IMR-90 (cell line): ENCODE results near the gene ZNF425. TPM values are rescaled to one million over a fixed set of nuclear protein-coding genes. Genes with fewer than 3 reads are reported as not detected.

Source experiments
- ATAC-seq: fragments of 200-7000 bp; cut with Tn5 transposase; 2 replicates; pipeline ENCODE4 v1.9.1; 2020; ENCODE audit warnings: low read depth, mild to moderate bottlenecking, moderate library complexity
- BruUV-seq: library from RNA; stranded (reverse); fragments of 400-500 nt; replicated peaks from 2 replicates; lab custom pipeline; 2021; lab: Mats Ljungman, UMichigan
- CTCF ChIA-PET: fragments of 300-600 bp; formaldehyde crosslinking; extraction: SDS; loops from one replicate; lab custom pipeline; 2021; ENCODE audit warnings: antibody characterized with exemption; lab: Yijun Ruan, JAX
- POLR2A ChIA-PET: fragments of 300-600 bp; sonication (Branson Sonifier 250); formaldehyde crosslinking; loops from one replicate; lab custom pipeline; 2022; ENCODE audit warnings: antibody characterized with exemption; ENCODE audit not compliant: unreplicated experiment; lab: Charles Lee
- DNase-seq: peaks from one replicate; pipeline ENCODE4 v3.0.0; 2013
- H2AFZ ChIP-seq: replicated peaks from 2 replicates; pipeline ENCODE3; 2013; ENCODE audit warnings: low read length, mild to moderate bottlenecking; ENCODE audit not compliant: poor library complexity
- H2AK5ac ChIP-seq: 2 replicates; pipeline ENCODE4 v1.6.1; 2013; ENCODE audit warnings: low read depth, low read length, inconsistent platforms
- H2AK9ac ChIP-seq: replicated peaks from 2 replicates; pipeline ENCODE3; 2013; ENCODE audit warnings: mild to moderate bottlenecking, low read depth, low read length, moderate library complexity; ENCODE audit not compliant: poor library complexity
- H2BK120ac ChIP-seq: 2 replicates; pipeline ENCODE4 v1.6.1; 2013; ENCODE audit warnings: low read depth, low read length, inconsistent platforms
- H2BK15ac ChIP-seq: 3 replicates; pipeline ENCODE4 v1.6.1; 2013; ENCODE audit warnings: low read depth, low read length, inconsistent platforms
- H2BK20ac ChIP-seq: 2 replicates; pipeline ENCODE4 v1.6.1; 2013; ENCODE audit warnings: low read depth, mild to moderate bottlenecking, inconsistent platforms, low read length, moderate library complexity
- H2BK5ac ChIP-seq: 2 replicates; pipeline ENCODE4 v1.6.1; 2013; ENCODE audit warnings: mild to moderate bottlenecking, low read depth, low read length, inconsistent platforms; ENCODE audit not compliant: poor library complexity, severe bottlenecking
- H3K14ac ChIP-seq: replicated peaks from 2 replicates; pipeline ENCODE4 v1.6.1; 2013; ENCODE audit warnings: low read depth, low read length, inconsistent platforms
- H3K18ac ChIP-seq: 2 replicates; pipeline ENCODE4 v1.6.1; 2013; ENCODE audit warnings: low read depth, low read length, control low read depth
- H3K23ac ChIP-seq: 2 replicates; pipeline ENCODE4 v1.6.1; 2013; ENCODE audit warnings: low read depth, low read length, inconsistent platforms
- H3K27ac ChIP-seq: 2 replicates; pipeline ENCODE4 v1.5.1; 2013; ENCODE audit warnings: mild to moderate bottlenecking, control low read depth, low read length; ENCODE audit not compliant: insufficient read depth
- H3K27me3 ChIP-seq: 2 replicates; pipeline ENCODE4 v1.6.1; 2013; ENCODE audit warnings: low read length; ENCODE audit not compliant: control insufficient read depth, insufficient read depth
- H3K36me3 ChIP-seq: 2 replicates; pipeline ENCODE4 v1.6.1; 2013; ENCODE audit warnings: low read length, mixed read lengths; ENCODE audit not compliant: control insufficient read depth, insufficient read depth
- H3K4ac ChIP-seq: 2 replicates; pipeline ENCODE4 v1.6.1; 2013; ENCODE audit warnings: low read depth, low read length, inconsistent platforms
- H3K4me1 ChIP-seq: 2 replicates; pipeline ENCODE4 v1.6.1; 2013; ENCODE audit warnings: low read length, mixed read lengths; ENCODE audit not compliant: control insufficient read depth, insufficient read depth
- H3K4me2 ChIP-seq: 2 replicates; pipeline ENCODE4 v1.6.1; 2013; ENCODE audit warnings: low read depth, mild to moderate bottlenecking, control low read depth, low read length, moderate library complexity
- H3K4me3 ChIP-seq: 2 replicates; pipeline ENCODE4 v1.5.1; 2013; ENCODE audit warnings: low read depth, mild to moderate bottlenecking, control low read depth, low read length, moderate library complexity; ENCODE audit not compliant: insufficient read depth
- H3K56ac ChIP-seq: 2 replicates; pipeline ENCODE4 v1.6.1; 2013; ENCODE audit warnings: low read length, inconsistent platforms; ENCODE audit not compliant: insufficient read depth; ENCODE audit errors: extremely low read depth
- H3K79me1 ChIP-seq, 2 experiments: 2 replicates each; pipeline ENCODE4 v1.6.1; 2013; ENCODE audit warnings: low read length in 2 of 2, inconsistent platforms in 1 of 2, low read depth in 1 of 2
- H3K9ac ChIP-seq: 2 replicates; pipeline ENCODE4 v1.6.1; 2013; ENCODE audit warnings: low read depth, low read length, control low read depth
- H3K9me1 ChIP-seq: 2 replicates; pipeline ENCODE4 v1.6.1; 2013; ENCODE audit warnings: low read length, inconsistent platforms; ENCODE audit not compliant: insufficient read depth
- H3K9me3 ChIP-seq: 2 replicates; pipeline ENCODE4 v1.6.1; 2013; ENCODE audit warnings: low read length; ENCODE audit not compliant: control insufficient read depth, insufficient read depth
- H4K20me1 ChIP-seq: 2 replicates; pipeline ENCODE4 v1.6.1; 2013; ENCODE audit warnings: low read length, inconsistent platforms; ENCODE audit not compliant: insufficient read depth
- H4K5ac ChIP-seq: 2 replicates; pipeline ENCODE4 v1.6.1; 2013; ENCODE audit warnings: mild to moderate bottlenecking, low read depth, low read length, control low read depth
- H4K8ac ChIP-seq, 2 experiments: 2 replicates each; pipeline ENCODE4 v1.6.1; 2013; ENCODE audit warnings: low read depth in 2 of 2, low read length in 2 of 2, control low read depth in 1 of 2, inconsistent platforms in 1 of 2
- H4K91ac ChIP-seq: 2 replicates; pipeline ENCODE4 v1.6.1; 2013; ENCODE audit warnings: low read depth, low read length, inconsistent platforms; ENCODE audit not compliant: insufficient read depth
- BHLHE40 ChIP-seq: fragments of 150-350 bp; IDR thresholded peaks from 2 replicates; pipeline ENCODE4 v1.6.1; 2016; ENCODE audit warnings: mild to moderate bottlenecking, low read depth, low read length
- CEBPB ChIP-seq: IDR thresholded peaks from 2 replicates; pipeline ENCODE4 v1.6.1; 2012; ENCODE audit warnings: low read depth, low read length, improper control_type of control experiment
- CHD1 ChIP-seq: IDR thresholded peaks from 2 replicates; pipeline ENCODE4 v1.6.1; 2012; ENCODE audit warnings: low read depth, low read length, improper control_type of control experiment
- CTCF ChIP-seq: conservative IDR thresholded peaks from 2 replicates; pipeline ENCODE4 v1.5.1; 2012; ENCODE audit warnings: mild to moderate bottlenecking, low read depth, low read length, improper control_type of control experiment
- ELK1 ChIP-seq: fragments of 150-350 bp; IDR thresholded peaks from 2 replicates; pipeline ENCODE4 v1.6.1; 2016; ENCODE audit warnings: low read depth, mild to moderate bottlenecking, low read length, moderate library complexity, borderline replicate concordance
- FOS ChIP-seq: fragments of 150-350 bp; IDR thresholded peaks from 2 replicates; pipeline ENCODE4 v1.6.1; 2016; ENCODE audit warnings: low read depth, low read length
- MAFK ChIP-seq: IDR thresholded peaks from 2 replicates; pipeline ENCODE4 v1.6.1; 2012; ENCODE audit warnings: low read depth, low read length, improper control_type of control experiment
- MAZ ChIP-seq: IDR thresholded peaks from 2 replicates; pipeline ENCODE4 v1.6.1; 2012; ENCODE audit warnings: low read depth, mild to moderate bottlenecking, low read length, improper control_type of control experiment, moderate library complexity, borderline replicate concordance
- MXI1 ChIP-seq: IDR thresholded peaks from 2 replicates; pipeline ENCODE4 v1.6.1; 2012; ENCODE audit warnings: low read depth, mild to moderate bottlenecking, low read length, moderate library complexity, borderline replicate concordance
- NFE2L2 ChIP-seq: fragments of 150-350 bp; IDR thresholded peaks from 2 replicates; pipeline ENCODE4 v1.6.1; 2016; ENCODE audit warnings: low read depth, mild to moderate bottlenecking, low read length
- POLR2A ChIP-seq: IDR thresholded peaks from 2 replicates; pipeline ENCODE4 v1.6.1; 2012; ENCODE audit warnings: mild to moderate bottlenecking, low read depth, low read length
- RAD21 ChIP-seq: IDR thresholded peaks from 2 replicates; pipeline ENCODE4 v1.6.1; 2012; ENCODE audit warnings: low read length, improper control_type of control experiment
- RCOR1 ChIP-seq: IDR thresholded peaks from 2 replicates; pipeline ENCODE4 v1.6.1; 2012; ENCODE audit warnings: mild to moderate bottlenecking, low read length, improper control_type of control experiment; ENCODE audit not compliant: insufficient replicate concordance
- RFX5 ChIP-seq: IDR thresholded peaks from 2 replicates; pipeline ENCODE4 v1.8.0; 2012; ENCODE audit warnings: low read depth, mild to moderate bottlenecking, low read length, moderate library complexity
- SMC3 ChIP-seq: fragments of 150-350 bp; IDR thresholded peaks from 2 replicates; pipeline ENCODE4 v1.6.1; 2016; ENCODE audit warnings: low read depth, mild to moderate bottlenecking, antibody characterized with exemption, low read length, moderate library complexity
- USF2 ChIP-seq: fragments of 150-350 bp; IDR thresholded peaks from 2 replicates; pipeline ENCODE4 v1.6.1; 2017; ENCODE audit warnings: mild to moderate bottlenecking, antibody characterized with exemption, low read length, low read depth
- WGBS, 2 experiments: methylation state at CpG; one replicate each; pipeline versions ENCODE4 v1.1.5 to v1.1.7; 2013; ENCODE audit warnings: missing lambda C conversion rate in 2 of 2; ENCODE audit not compliant: insufficient read length in 1 of 2; ENCODE audit errors: extremely low coverage in 2 of 2; 5-methylcytosine and 5-hydroxymethylcytosine counted together
- dilution Hi-C: fragments of 300-500 bp; cut with HindIII; formaldehyde crosslinking; loops from one replicate; pipeline ENCODE4 v1.14.3; 2018; ENCODE audit warnings: low sequenced_read_pairs; ENCODE audit not compliant: unreplicated experiment
- in situ Hi-C: fragments of 300-500 bp; cut with MboI; formaldehyde crosslinking; loops from 3 replicates; pipeline ENCODE4 v1.14.3; 2019; ENCODE audit warnings: low sequenced_read_pairs, inconsistent platforms, mixed read lengths
- intact Hi-C: fragments of 100-400 bp; cut with micrococcal nuclease; formaldehyde crosslinking; loops from 2 replicates; pipeline ENCODE4 v1.10.0; 2022
- polyA plus RNA-seq, 3 experiments: library from polyadenylated mRNA; depleted of rRNA; stranded (reverse); fragments of >200 nt; gene quantifications; 2 replicates each; pipeline ENCODE4 v1.2.3, GENCODE V29; 2012; ENCODE audit warnings: low replicate concordance in 1 of 3
- total RNA-seq: library from RNA; depleted of rRNA; stranded (reverse); fragments of >200 nt; gene quantifications from 2 replicates; pipeline ENCODE4 v1.2.3, GENCODE V29; 2012

ZNF425 gene
- total and polyA plus RNA-seq, 2 of the 4 experiments (the other 2 are of a cell fraction) = 1.2 to 2.3 TPM

- 100% methylated on average over 2 of the region's 9 CpGs; no CpG with 5 or more reads in 1 of the 2 experiments for WGBS, 2 experiments
- H3K4me1 ChIP-seq = no peaks in the 10 kb centered on the region
- H3K4ac ChIP-seq = no peak overlapping the region
- H3K9me3 ChIP-seq = no peaks in the 10 kb centered on the region
- peaks cover 7% of the 10 kb centered on the region for H3K36me3 ChIP-seq
- no peak overlapping the region for H2BK120ac ChIP-seq
- H3K23ac ChIP-seq = no peak overlapping the region
- H3K9ac ChIP-seq = no peak overlapping the region
- TF ChIP-seq SMC3 = no peak
- no peak for TF ChIP-seq NFE2L2
- TF ChIP-seq POLR2A = no peak
- TF ChIP-seq FOS = no peak
- no peak for TF ChIP-seq MXI1
- TF ChIP-seq RFX5 = no peak
- TF ChIP-seq CEBPB = no peak
- TF ChIP-seq BHLHE40 = no peak
- TF ChIP-seq CTCF = no peak
- no peak for TF ChIP-seq RAD21
- TF ChIP-seq RCOR1 = no peak
- TF ChIP-seq ELK1 = no peak
- no peak for TF ChIP-seq CHD1
- TF ChIP-seq MAFK = no peak
- TF ChIP-seq MAZ = no peak
- TF ChIP-seq USF2 = no peak
- H2BK15ac ChIP-seq = no peak overlapping the region
- no peak overlapping the region for H3K27ac ChIP-seq
- no peak overlapping the region for H2BK5ac ChIP-seq
- H4K91ac ChIP-seq = no peak overlapping the region
- no peak overlapping the region for H3K14ac ChIP-seq
- H4K20me1 ChIP-seq = no peaks in the 10 kb centered on the region
- dilution Hi-C loops = no loop called here
- no peak overlapping the region for H3K56ac ChIP-seq
- no peak overlapping the region for H4K8ac ChIP-seq
- POLR2A ChIA-PET = no interaction called here
- intact Hi-C loops = no loop called here
- no peaks in the 10 kb centered on the region for H3K9me1 ChIP-seq
- no peak overlapping the region for H3K4me2 ChIP-seq
- DNase-seq (no peak), ATAC-seq (no peak)
- in situ Hi-C loops = no loop called here
- no TSS peak for BruUV-seq
- H2BK20ac ChIP-seq = no peak overlapping the region
- H3K79me1 ChIP-seq = peaks cover 6 to 10% of the 10 kb centered on the region in 2 experiments; a peak in 3 of 4 replicates
- H3K27me3 ChIP-seq = no peaks in the 10 kb centered on the region
- CTCF ChIA-PET = no interaction called here
- no peak overlapping the region for H3K4me3 ChIP-seq
- no peak overlapping the region for H3K18ac ChIP-seq
- no peak overlapping the region for H4K5ac ChIP-seq
- no peak overlapping the region for H2AK5ac ChIP-seq
- H2AK9ac ChIP-seq = no peak overlapping the region
- H2AFZ ChIP-seq = no peak overlapping the region
Observed at GRCh38 chr7:149077594-149077993, 48.5 kb downstream of the ZNF425 start.
